Heart left ventricle (tissue), 16 donors: ENCODE data around the gene TXNDC16. TPM values are rescaled to one million over a fixed set of nuclear protein-coding genes. Genes with fewer than 3 reads are reported as not detected.

Experiments
- ATAC-seq, 4 donors: fragments of 200-7000 bp; cut with Tn5 transposase; one replicate each; pipeline ENCODE4 v1.9.1; 2020 to 2022; ENCODE audit warnings: moderate library complexity in 4 of 4, mild to moderate bottlenecking in 3 of 4, moderate number of reproducible peaks in 1 of 4
- DNase-seq, 5 donors: peaks; one replicate each; pipeline ENCODE4 v3.0.0-alpha.2; 2020
- H3K27ac ChIP-seq, 12 donors: fragments of 200-600 bp; sonication (generic) in 4 of 12; one replicate each; pipeline versions ENCODE4 v1.5.0 to v1.8.0; 2016 to 2022; ENCODE audit warnings: mild to moderate bottlenecking in 2 of 12
- H3K27me3 ChIP-seq, 9 donors: fragments of 200-600 bp; sonication (generic) in 2 of 9; one replicate each; pipeline versions ENCODE4 v1.5.1 to v1.8.0; 2016 to 2022; ENCODE audit warnings: mild to moderate bottlenecking in 3 of 9
- H3K36me3 ChIP-seq, 9 donors: fragments of 200-600 bp; sonication (generic) in 2 of 9; one replicate each; pipeline versions ENCODE4 v1.5.0 to v1.8.0; 2018 to 2022; ENCODE audit warnings: mild to moderate bottlenecking in 2 of 9
- H3K4me1 ChIP-seq, 12 donors: fragments of 200-600 bp; sonication (generic) in 4 of 12; one replicate each; pipeline versions ENCODE4 v1.5.0 to v1.8.0; 2016 to 2022; ENCODE audit warnings: mild to moderate bottlenecking in 3 of 12
- H3K4me3 ChIP-seq, 12 donors: fragments of 200-600 bp; sonication (generic) in 4 of 12; one replicate each; pipeline versions ENCODE4 v1.5.0 to v1.8.0; 2017 to 2022; ENCODE audit warnings: mild to moderate bottlenecking in 9 of 12, moderate library complexity in 4 of 12
- H3K9me3 ChIP-seq, 12 donors: fragments of 200-600 bp; sonication (generic) in 4 of 12; one replicate each; pipeline versions ENCODE4 v1.5.0 to v1.8.0; 2016 to 2022; ENCODE audit warnings: mild to moderate bottlenecking in 1 of 12
- POLR2A ChIP-seq, 2 donors: fragments of 450-650 bp; IDR thresholded peaks; one replicate each; pipeline ENCODE4 v1.6.1; 2017; ENCODE audit warnings: antibody characterized with exemption in 2 of 2, mild to moderate bottlenecking in 2 of 2, moderate library complexity in 2 of 2
- WGBS, 4 donors: extraction: QIAGEN DNeasy Blood & Tissue Kit in 2 of 4; methylation state at CpG; one replicate each; pipeline versions ENCODE4 v1.1.5 to v1.1.7; 2013 to 2018; 5-methylcytosine and 5-hydroxymethylcytosine counted together
- intact Hi-C, 10 donors: fragments of 100-400 bp; cut with DNase I; formaldehyde crosslinking; loops; one replicate each; pipeline versions ENCODE4 v1.11.1 to v1.14.2; 2022
- polyA plus RNA-seq, 2 donors: library from polyadenylated mRNA; stranded (reverse); fragments of 200-250 nt; gene quantifications; one replicate each; pipeline ENCODE4 v1.2.3, GENCODE V29; 2013
- total RNA-seq, 9 donors: library from RNA; depleted of rRNA in 2 of 9; stranded (reverse); fragments of >200 nt in 2 of 9; fragmentation: NEBNext Ultra II Directional in 3 of 9; extraction: Animal tissue kit (Norgen Biotek cat#: 25700) in 3 of 9; gene quantifications; one replicate each; pipeline versions ENCODE4 v1.1.0 to v1.2.4, GENCODE V29; 2016 to 2023
- TF ChIP-seq, protein P1 (sequence below), 12 donors: fragments of 200-600 bp; sonication (generic) in 4 of 12; IDR thresholded peaks; one replicate each; pipeline versions ENCODE4 v1.5.0 to v1.8.0; 2018 to 2022; ENCODE audit warnings: antibody characterized with exemption in 12 of 12, mild to moderate bottlenecking in 5 of 12
- donor health status: ischemic (EF 13 %, LVEDD 7.1; RV severe dilation, severe dysfunction).
- donor health status: healthy with polysubstance abuse.
- donor health status: DM: no; HTN: yes; CAD: no.
- donor health status: DM: no; HTN: no; CAD: no.
- donor health status: ischemic (EF 25% LVEDD 6.9; RV normal size, moderate dysfunction).
- donor health status: ischemic (EF 25% LVEDD 5.7; RV mildly dilated, moderate dysfunction).
- donor health status: healthy.
- donor health status: DM: yes; HTN: yes; CAD: no.
- donor health status: ischemic (EF 35%, LVEDD 5.7; RV mildly dilated, moderate dysfunction).
- donor health status: nonischemic (EF 11% LVEDD 7.7; RV severe dilation, severe dysfunction).
- donor health status: DM: yes; HTN: yes; CAD: no.
- donor health status: PGD.
- donor health status: ischemic (EF 29% LVEDD 5.4; RV normal size, mild dysfunction).
- donor health status: nonischemic (EF 23%, LVEDD 6.1; RV moderate dilation, normal function).

The TXNDC16 gene
- total and polyA plus RNA-seq, 11 donors, result 0.72 to 7.1 (median 3.9) TPM

- no peak for ATAC-seq
- H3K9me3 ChIP-seq, result no peaks in the 10 kb centered on the region
- H3K4me3 ChIP-seq, result no peak overlapping the region
- H3K4me1 ChIP-seq, result peaks cover 0 to 30% (median 0%) of the 10 kb centered on the region in 12 donors
- intact Hi-C loops, result no loop called here
- no peaks in the 10 kb centered on the region for H3K36me3 ChIP-seq
- WGBS, 4 donors, result 77 to 88% (median 84%) methylated on average over 1 of the region's 1 CpG
- no peak overlapping the region for H3K27ac ChIP-seq
- TF ChIP-seq, protein P1, sequence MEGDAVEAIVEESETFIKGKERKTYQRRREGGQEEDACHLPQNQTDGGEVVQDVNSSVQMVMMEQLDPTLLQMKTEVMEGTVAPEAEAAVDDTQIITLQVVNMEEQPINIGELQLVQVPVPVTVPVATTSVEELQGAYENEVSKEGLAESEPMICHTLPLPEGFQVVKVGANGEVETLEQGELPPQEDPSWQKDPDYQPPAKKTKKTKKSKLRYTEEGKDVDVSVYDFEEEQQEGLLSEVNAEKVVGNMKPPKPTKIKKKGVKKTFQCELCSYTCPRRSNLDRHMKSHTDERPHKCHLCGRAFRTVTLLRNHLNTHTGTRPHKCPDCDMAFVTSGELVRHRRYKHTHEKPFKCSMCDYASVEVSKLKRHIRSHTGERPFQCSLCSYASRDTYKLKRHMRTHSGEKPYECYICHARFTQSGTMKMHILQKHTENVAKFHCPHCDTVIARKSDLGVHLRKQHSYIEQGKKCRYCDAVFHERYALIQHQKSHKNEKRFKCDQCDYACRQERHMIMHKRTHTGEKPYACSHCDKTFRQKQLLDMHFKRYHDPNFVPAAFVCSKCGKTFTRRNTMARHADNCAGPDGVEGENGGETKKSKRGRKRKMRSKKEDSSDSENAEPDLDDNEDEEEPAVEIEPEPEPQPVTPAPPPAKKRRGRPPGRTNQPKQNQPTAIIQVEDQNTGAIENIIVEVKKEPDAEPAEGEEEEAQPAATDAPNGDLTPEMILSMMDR (IDR thresholded peaks at IDR 0.05), result no peak
- no peak for TF ChIP-seq POLR2A (IDR thresholded peaks at IDR 0.05)
- DNase-seq, result no peak
- peaks cover 0 to 29% (median 0%) of the 10 kb centered on the region in 9 donors for H3K27me3 ChIP-seq
Observed at GRCh38 chr14:52405314-52405713, 147.0 kb downstream of the TXNDC16 start.

- intact Hi-C loops, result no loop called here
- ATAC-seq, result no peak
- H3K36me3 ChIP-seq, result no peaks in the 10 kb centered on the region
- no peak for TF ChIP-seq POLR2A (IDR thresholded peaks at IDR 0.05)
- TF ChIP-seq, protein P1 (IDR thresholded peaks at IDR 0.05), result no peak
- H3K9me3 ChIP-seq, result no peaks in the 10 kb centered on the region
- no peak for DNase-seq
- H3K4me3 ChIP-seq, result no peak overlapping the region
- H3K27ac ChIP-seq, result no peak overlapping the region
- peaks cover 0 to 33% (median 0%) of the 10 kb centered on the region in 12 donors for H3K4me1 ChIP-seq
- 71 to 79% (median 75%) methylated on average over 4 of the region's 4 CpGs for WGBS, 4 donors
- peaks cover 0 to 29% (median 0%) of the 10 kb centered on the region in 9 donors for H3K27me3 ChIP-seq
Observed at GRCh38 chr14:52402812-52403526, 149.3 kb downstream of the TXNDC16 start.

DNA sequence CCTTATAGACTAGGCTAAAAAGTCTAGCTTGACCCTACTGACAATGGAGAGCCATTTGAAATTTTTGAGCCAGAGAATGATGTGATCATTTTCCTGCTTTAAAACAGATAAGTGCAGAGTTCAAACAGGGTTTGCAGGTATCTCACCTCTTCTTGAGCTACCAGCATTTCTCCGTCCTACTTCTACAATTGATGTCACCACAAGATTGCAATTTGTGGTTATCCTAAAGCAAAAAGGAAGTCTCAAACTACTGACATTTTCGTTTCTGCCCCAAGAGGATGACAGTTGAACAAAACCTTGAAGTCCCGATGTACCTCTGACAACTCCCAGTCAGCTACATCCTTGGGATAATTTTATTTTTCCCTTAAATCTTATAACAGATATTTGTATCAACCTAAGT is 151.5 kb downstream of the TXNDC16 start:
- peaks cover 0 to 40% (median 0%) of the 10 kb centered on the region in 12 donors for H3K4me1 ChIP-seq
- DNase-seq (no peak), ATAC-seq (no peak)
- no peaks in the 10 kb centered on the region for H3K36me3 ChIP-seq
- no peak for TF ChIP-seq POLR2A (IDR thresholded peaks at IDR 0.05)
- TF ChIP-seq, protein P1 (IDR thresholded peaks at IDR 0.05), result no peak
- peaks cover 0 to 25% (median 0%) of the 10 kb centered on the region in 9 donors for H3K27me3 ChIP-seq
- peaks cover 0 to 9% (median 0%) of the 10 kb centered on the region in 12 donors for H3K9me3 ChIP-seq
- H3K27ac ChIP-seq, result no peak overlapping the region
- no peak overlapping the region for H3K4me3 ChIP-seq
- intact Hi-C loops, result no loop called here
- WGBS, 4 donors, result 52 to 77% (median 63%) methylated on average over 3 of the region's 3 CpGs

- Histone ChIP-seq H3K9me3 (peaks cover 0 to 9% (median 0%) of the 10 kb centered on the region in 12 donors), H3K4me3 (no peak overlapping the region), H3K4me1 (peaks cover 0 to 40% (median 0%) of the 10 kb centered on the region in 12 donors), H3K27me3 (peaks cover 0 to 18% (median 0%) of the 10 kb centered on the region in 9 donors), H3K27ac (no peak overlapping the region), H3K36me3 (no peaks in the 10 kb centered on the region)
- intact Hi-C loops, result no loop called here
- no peak for DNase-seq
- TF ChIP-seq, protein P1 (IDR thresholded peaks at IDR 0.05), result peak in 1 of 12 donors; percentile 3
- TF ChIP-seq POLR2A (IDR thresholded peaks at IDR 0.05), result no peak
- 64 to 70% (median 68%) methylated on average over 8 of the region's 8 CpGs for WGBS, 4 donors
- ATAC-seq, result no peak
Observed at GRCh38 chr14:52399921-52400595, 152.2 kb downstream of the TXNDC16 start.
